Mononuclear cell (primary cell): ENCODE results near the gene S1PR4. TPM values are rescaled to one million over a fixed set of nuclear protein-coding genes. Genes with fewer than 3 reads are reported as not detected.
"Not testable (repeated sequence)": the region's sequence is repeated elsewhere in the genome, so short reads cannot be mapped to it uniquely, and the experiment has no call there.

Source experiments
- H3K27me3 ChIP-seq: 2 replicates; pipeline ENCODE4 v1.6.0; 2011; ENCODE audit warnings: low read length, control low read depth; ENCODE audit not compliant: insufficient read depth
- H3K4me1 ChIP-seq: 2 replicates; pipeline ENCODE4 v1.5.1; 2011; ENCODE audit warnings: mild to moderate bottlenecking, low read length, control low read depth; ENCODE audit not compliant: insufficient read depth
- H3K4me3 ChIP-seq: 2 replicates; pipeline ENCODE4 v1.5.1; 2011; ENCODE audit warnings: mild to moderate bottlenecking, low read length, moderate library complexity
- H3K9me3 ChIP-seq: 2 replicates; pipeline ENCODE4 v1.5.1; 2011; ENCODE audit warnings: low read depth, mild to moderate bottlenecking, control low read depth, low read length
- total RNA-seq: library from RNA; depleted of rRNA; stranded (reverse); fragments of >200 nt; gene quantifications from one replicate; pipeline ENCODE4 v1.2.3, GENCODE V29; 2012

The S1PR4 gene
- total RNA-seq, 1 donor = 81.6 TPM

DNA sequence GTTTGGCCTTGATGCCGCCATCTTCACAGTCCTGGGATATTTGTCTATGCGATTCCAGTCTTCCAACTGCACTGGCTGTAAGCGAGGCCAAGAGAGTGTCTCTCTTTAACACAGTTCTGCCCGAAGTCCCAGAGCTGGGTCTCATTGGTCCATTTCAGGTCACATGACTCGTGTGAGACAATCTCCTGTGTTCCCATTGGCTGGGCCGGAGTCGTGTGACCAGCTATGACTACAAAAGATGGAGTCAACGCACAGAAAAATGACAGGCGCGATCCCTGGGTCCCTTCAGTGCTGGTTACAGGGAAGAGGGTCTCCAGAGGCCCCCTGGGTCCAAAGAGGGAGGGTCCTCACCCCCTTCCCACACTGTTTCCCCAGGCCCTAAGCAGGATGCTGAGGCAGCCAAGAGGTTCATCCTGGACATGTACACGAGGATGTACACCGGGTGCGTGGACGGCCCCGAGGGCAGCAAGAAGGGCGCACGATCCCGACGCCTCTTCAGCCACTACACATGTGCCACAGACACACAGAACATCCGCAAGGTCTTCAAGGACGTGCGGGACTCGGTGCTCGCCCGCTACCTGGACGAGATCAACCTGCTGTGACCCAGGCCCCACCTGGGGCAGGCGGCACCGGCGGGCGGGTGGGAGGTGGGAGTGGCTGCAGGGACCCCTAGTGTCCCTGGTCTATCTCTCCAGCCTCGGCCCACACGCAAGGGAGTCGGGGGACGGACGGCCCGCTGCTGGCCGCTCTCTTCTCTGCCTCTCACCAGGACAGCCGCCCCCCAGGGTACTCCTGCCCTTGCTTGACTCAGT, 15.9 kb upstream of the S1PR4 start:
- H3K4me1 ChIP-seq = peaks cover 37% of the 10 kb centered on the region
- no peak overlapping the region for H3K4me3 ChIP-seq
- H3K27me3 ChIP-seq = no peaks in the 10 kb centered on the region
- H3K9me3 ChIP-seq = no peaks in the 10 kb centered on the region

DNA sequence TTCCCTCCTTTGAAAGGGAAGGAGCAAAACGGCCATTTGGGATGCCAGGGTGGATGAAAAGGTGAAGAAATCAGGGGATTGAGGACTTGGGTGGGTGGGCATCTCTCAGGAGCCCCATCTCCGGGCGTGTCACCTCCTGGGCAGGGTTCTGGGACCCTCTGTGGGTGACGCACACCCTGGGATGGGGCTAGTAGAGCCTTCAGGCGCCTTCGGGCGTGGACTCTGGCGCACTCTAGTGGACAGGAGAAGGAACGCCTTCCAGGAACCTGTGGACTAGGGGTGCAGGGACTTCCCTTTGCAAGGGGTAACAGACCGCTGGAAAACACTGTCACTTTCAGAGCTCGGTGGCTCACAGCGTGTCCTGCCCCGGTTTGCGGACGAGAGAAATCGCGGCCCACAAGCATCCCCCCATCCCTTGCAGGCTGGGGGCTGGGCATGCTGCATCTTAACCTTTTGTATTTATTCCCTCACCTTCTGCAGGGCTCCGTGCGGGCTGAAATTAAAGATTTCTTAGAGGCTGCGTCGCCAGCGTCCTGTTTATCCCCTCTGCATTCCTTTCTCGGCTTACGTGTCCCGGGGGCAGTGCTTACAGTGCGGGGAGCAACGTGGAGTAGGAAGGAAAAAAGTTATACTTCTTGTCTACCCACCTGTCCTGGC, 15.2 kb upstream of the S1PR4 start:
- H3K4me3 ChIP-seq = no peak overlapping the region
- H3K27me3 ChIP-seq = no peaks in the 10 kb centered on the region
- H3K9me3 ChIP-seq = no peaks in the 10 kb centered on the region
- peaks cover 37% of the 10 kb centered on the region for H3K4me1 ChIP-seq

GRCh38 chr19:3163943-3164342, 14.6 kb upstream of the S1PR4 start:
- peaks cover 41% of the 10 kb centered on the region for H3K4me1 ChIP-seq
- no peaks in the 10 kb centered on the region for H3K9me3 ChIP-seq
- H3K27me3 ChIP-seq = no peaks in the 10 kb centered on the region
- no peak overlapping the region for H3K4me3 ChIP-seq

DNA sequence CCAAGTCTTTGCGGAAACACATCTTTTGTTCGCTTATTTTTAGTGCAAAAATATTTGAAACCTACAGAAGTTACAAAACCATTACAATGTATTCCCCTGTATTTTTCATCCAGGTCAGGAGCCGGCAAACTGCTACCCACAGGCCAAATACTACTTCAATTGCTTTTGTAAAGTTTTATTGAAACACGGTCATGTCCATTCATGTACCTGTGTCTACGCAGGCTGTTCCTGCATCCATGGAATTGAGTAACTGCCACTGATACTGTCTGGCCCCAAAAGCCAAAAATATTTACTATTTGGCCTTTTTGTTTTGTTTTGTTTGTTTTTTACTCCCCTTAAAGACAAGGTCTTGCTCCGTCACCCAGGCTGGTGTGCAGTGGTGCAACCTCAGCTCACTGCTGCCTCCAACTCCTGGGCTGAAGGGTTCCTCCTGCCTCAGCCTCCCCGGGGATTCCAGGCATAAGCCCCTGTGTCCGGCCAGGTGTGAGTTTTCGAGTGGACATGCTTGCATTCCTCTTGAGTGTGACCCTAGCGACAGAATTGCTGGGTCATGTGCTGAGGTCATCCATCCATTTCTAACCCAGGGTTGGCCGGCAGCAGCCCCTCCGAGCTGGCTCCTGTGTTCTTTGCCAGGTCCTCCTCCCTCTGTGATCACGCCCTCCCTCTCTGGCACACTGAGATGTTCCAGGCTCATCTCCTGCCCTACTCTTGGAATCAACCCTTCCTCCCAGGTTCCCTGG, 10.9 kb upstream of the S1PR4 start:
- peaks cover 55% of the 10 kb centered on the region for H3K4me1 ChIP-seq
- H3K27me3 ChIP-seq = no peaks in the 10 kb centered on the region
- H3K9me3 ChIP-seq = no peaks in the 10 kb centered on the region
- no peak overlapping the region for H3K4me3 ChIP-seq

- Histone ChIP-seq H3K4me3 (no peak overlapping the region), H3K4me1 (peaks cover 30% of the 10 kb centered on the region), H3K9me3 (no peaks in the 10 kb centered on the region), H3K27me3 (no peaks in the 10 kb centered on the region)
These were observed 6.5 kb upstream of the S1PR4 start for GRCh38 chr19:3171894-3172672.

DNA sequence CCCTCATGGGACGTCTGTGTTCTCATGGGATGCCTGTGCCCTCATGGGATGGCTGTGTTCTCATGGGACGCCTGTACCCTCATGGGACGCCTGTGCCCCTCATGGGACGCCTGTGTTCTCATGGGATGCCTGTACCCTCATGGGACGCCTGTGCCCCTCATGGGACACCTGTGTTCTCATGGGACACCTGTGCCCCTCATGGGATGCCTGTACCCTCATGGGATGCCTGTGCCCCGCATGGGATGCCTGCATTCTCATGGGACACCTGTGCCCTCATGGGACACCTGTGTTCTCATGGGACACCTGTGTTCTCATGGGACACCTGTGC, 5.9 kb upstream of the S1PR4 start:
- not testable (repeated sequence) for H3K27me3 ChIP-seq, H3K9me3 ChIP-seq, H3K4me3 ChIP-seq
- peaks cover 36% of the 10 kb centered on the region for H3K4me1 ChIP-seq

GRCh38 chr19:3175781-3176714, 2.5 kb upstream of the S1PR4 start:
- Histone ChIP-seq H3K4me1 (peaks cover 29% of the 10 kb centered on the region), H3K4me3 (no peak overlapping the region), H3K9me3 (no peaks in the 10 kb centered on the region), H3K27me3 (no peaks in the 10 kb centered on the region)

DNA sequence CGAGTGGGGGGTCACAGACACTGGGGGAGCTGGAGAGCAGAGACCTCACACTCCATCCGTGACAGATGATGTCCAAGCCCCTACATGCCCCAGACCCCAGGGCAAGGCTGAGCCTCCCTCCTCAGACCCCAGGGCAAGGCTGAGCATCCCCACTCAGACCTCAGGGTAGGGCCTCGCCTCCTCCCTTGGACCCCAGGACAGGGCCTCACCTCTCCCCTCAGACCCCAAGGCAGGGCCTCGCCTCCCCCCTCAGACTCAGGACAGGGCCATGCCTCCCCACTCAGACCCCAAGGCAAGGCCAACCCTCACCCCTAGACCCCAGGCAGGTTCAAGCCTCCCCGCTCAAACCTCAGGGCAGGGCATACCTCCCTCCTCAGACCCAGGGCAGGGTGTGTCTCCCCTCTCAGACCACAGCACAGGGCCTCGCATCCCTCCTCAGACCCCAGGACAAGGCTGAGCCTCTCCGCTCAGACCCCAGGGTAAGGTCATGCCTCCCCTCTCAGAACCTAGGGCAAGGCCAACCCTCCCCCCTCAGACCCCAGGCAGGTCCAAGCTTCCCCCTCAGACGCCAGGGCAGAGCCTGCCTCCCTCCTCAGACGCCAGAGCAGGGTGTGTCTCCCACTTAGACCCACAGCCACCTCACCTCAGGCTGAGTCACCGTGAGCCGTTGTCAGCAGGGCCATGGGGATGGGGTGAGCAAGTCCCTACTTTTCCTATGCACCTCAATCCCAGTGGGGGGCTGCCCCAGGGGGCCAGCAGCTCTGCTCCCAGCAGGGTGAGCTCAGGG, 1.7 kb upstream of the S1PR4 start:
- H3K4me1 ChIP-seq = peaks cover 38% of the 10 kb centered on the region
- H3K9me3 ChIP-seq = no peaks in the 10 kb centered on the region
- H3K27me3 ChIP-seq = no peaks in the 10 kb centered on the region
- peak overlapping the region; percentile 2 for H3K4me3 ChIP-seq

- Histone ChIP-seq H3K4me1 (peaks cover 60% of the 10 kb centered on the region), H3K27me3 (no peaks in the 10 kb centered on the region), H3K4me3 (peak overlapping the region; percentile 75), H3K9me3 (no peaks in the 10 kb centered on the region)
These were observed 587 bp downstream of the S1PR4 start for GRCh38 chr19:3178973-3179738.

DNA sequence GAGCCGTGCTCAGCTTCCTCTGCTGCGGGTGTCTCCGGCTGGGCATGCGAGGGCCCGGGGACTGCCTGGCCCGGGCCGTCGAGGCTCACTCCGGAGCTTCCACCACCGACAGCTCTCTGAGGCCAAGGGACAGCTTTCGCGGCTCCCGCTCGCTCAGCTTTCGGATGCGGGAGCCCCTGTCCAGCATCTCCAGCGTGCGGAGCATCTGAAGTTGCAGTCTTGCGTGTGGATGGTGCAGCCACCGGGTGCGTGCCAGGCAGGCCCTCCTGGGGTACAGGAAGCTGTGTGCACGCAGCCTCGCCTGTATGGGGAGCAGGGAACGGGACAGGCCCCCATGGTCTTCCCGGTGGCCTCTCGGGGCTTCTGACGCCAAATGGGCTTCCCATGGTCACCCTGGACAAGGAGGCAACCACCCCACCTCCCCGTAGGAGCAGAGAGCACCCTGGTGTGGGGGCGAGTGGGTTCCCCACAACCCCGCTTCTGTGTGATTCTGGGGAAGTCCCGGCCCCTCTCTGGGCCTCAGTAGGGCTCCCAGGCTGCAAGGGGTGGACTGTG, 1.2 kb downstream of the S1PR4 start:
- Histone ChIP-seq H3K4me1 (peaks cover 67% of the 10 kb centered on the region), H3K9me3 (no peaks in the 10 kb centered on the region), H3K4me3 (peak overlapping the region; percentile 75), H3K27me3 (no peaks in the 10 kb centered on the region)

DNA sequence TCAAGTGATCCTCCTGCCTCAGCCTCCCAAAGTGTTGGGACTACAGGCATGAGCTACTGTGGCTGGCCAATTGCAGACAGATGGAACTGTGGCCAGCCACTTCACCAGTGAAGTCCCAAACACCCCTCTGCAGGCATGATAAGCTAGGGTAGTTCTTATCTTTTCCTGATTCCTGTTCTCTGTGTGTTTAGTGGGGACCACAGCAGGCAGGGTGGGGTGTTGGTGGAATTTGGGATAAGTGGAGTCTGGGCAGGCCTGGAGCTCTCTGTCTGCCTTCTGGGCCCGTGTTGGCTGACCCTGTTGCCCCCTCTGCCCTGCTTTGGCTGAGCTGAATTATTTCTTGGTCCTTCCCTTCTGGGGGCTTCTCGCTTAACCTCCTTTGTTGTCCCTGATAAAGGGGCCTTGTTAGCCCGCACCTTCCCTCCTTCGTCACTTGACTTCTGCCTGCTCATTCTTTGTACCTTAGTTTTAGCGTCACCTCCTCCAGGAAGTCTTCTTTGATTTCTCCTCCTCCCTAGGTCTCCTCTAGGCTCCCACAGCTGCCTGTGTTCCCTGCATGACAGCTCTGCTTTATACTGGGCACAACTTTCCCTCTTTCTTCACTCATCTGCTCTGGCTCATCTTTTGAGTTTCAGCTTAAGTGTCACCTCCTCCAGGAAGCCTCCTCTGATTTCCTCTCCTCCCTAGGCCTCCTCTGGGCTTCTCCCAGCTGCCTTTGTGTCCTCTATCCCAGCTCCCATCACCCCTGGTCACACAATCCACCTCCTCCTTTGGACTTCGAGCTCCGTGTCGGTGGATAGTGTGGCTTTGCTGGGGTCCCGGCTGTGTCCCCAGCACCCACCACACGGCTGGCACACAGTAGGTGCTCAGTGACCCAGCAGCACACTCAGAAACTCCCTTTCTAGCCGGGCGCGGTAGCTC, 5.4 kb downstream of the S1PR4 start:
- H3K4me1 ChIP-seq = peaks cover 78% of the 10 kb centered on the region
- H3K9me3 ChIP-seq = no peaks in the 10 kb centered on the region
- H3K4me3 ChIP-seq = no peak overlapping the region
- H3K27me3 ChIP-seq = no peaks in the 10 kb centered on the region
